ENCODE results near the gene RAB40C. TPM values are rescaled to one million over a fixed set of nuclear protein-coding genes. Genes with fewer than 3 reads are reported as not detected.
"Not testable (repeated sequence)": the region's sequence is repeated elsewhere in the genome, so short reads cannot be mapped to it uniquely, and the experiment has no call there.

RAB40C gene
- total RNA-seq, 1 donor from 2014 or later, result 17.6 TPM

- intact Hi-C loops (cut with micrococcal nuclease), result loop anchor here (2.0 to 10.0 kb wide), 6 partner anchors 72 to 450 kb away; partner anchors contain the start of genes FAM234A, JMJD8, NPRL3 and RAB11FIP3
Measured at GRCh38 chr16:588639-588888, 1.3 kb upstream of the RAB40C start.

GRCh38 chr16:588889-589657 lies 793 bp upstream of the RAB40C start:
- intact Hi-C loops (cut with micrococcal nuclease), result loop anchor here (1.0 to 10.0 kb wide), 10 partner anchors 19 to 450 kb away; partner anchors contain the start of genes AXIN1, CAPN15, FAM234A and JMJD8

GRCh38 chr16:590188-590814 lies 435 bp downstream of the RAB40C start:
- intact Hi-C loops (cut with micrococcal nuclease), result no loop called here

DNA sequence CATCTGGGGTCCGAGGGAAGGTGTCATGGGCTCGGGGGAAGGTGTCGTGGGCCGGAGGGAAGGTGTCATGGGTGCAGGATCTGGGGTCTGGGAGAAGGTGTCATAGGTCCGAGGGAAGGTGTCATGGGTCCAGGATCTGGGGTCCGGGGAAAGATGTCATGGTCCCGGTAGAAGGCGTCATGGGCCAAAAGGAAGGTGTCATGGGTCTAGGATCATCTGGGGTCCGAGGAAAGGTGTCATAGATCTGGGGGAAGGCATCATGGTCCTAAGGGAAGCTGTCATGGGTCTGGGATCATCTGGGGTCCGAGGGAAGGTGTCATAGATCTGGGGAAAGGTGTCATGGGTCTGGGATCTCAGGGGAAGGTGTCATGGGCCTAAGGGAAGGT lies 942 bp downstream of the RAB40C start:
- intact Hi-C loops (cut with micrococcal nuclease), result no loop called here

GRCh38 chr16:591231-591630 lies 1.4 kb downstream of the RAB40C start:
- intact Hi-C loops (cut with micrococcal nuclease), result no loop called here

- intact Hi-C loops (cut with micrococcal nuclease), result no loop called here
Measured at GRCh38 chr16:591892-592517, 2.1 kb downstream of the RAB40C start.

GRCh38 chr16:592518-593306 lies 2.8 kb downstream of the RAB40C start:
- intact Hi-C loops (cut with micrococcal nuclease), result no loop called here

DNA sequence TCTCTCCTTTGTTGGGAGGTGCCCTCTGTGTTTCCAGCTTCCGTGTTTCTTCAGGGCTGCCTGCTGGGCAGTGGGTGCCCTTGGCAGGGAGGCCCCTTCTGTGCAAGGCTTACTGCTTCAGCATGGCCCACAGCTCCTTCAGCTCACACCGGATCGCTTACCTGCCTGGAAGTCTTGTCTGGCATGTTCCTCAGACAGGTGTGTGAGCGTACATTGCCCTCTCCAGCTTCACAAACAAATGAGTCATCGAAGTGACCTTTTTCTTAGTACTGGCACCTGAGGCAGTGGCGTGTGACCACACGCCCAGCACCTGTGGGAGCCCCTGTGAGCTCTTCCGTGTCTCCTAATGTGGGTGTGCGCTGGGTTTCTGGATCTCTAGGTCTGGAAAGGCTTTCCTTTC lies 3.5 kb downstream of the RAB40C start:
- intact Hi-C loops (cut with micrococcal nuclease), result no loop called here

- intact Hi-C loops (cut with micrococcal nuclease), result no loop called here
Measured at GRCh38 chr16:593807-594206, 3.9 kb downstream of the RAB40C start.

- intact Hi-C loops (cut with micrococcal nuclease), result no loop called here
Measured at GRCh38 chr16:595094-595528, 5.2 kb downstream of the RAB40C start.

GRCh38 chr16:595942-596735 lies 6.3 kb downstream of the RAB40C start:
- intact Hi-C loops (cut with micrococcal nuclease), result no loop called here

DNA sequence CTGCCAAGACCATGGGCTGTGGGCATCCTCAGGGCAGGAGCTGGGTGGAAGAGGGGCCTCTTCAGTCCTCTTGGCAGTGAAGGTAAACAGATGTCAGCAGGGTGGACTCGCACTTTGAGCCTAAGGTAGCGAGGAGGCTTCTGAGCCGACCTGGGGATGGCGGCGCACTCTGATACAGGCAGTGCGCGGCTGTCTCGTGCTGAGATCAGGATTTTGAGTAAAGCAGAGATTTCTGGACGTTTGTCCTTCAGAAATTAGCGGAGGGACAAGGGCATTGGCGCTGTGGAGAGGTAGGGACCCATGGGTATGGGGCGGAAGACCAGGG lies 6.8 kb downstream of the RAB40C start:
- intact Hi-C loops (cut with micrococcal nuclease), result no loop called here

DNA sequence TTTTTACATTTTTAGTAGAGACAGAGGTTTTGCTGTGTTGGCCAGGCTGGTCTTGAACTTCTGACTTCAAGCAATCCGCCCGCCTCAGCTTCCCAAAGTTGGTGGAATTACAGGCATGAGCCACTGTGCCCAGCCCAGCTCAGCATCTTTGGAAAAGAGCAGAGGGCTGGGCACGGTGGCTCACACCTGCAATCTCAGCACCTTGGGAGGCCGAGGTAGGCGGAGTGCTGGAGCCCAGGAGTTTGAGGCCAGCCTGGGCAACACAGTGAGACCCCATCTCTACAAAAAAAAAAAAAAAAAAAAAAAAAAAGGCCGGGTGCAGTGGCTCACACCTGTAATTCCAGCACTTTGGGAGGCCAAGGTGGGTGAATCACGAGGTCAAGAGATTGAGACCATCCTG lies 7.8 kb downstream of the RAB40C start:
- intact Hi-C loops (cut with micrococcal nuclease), result not testable (repeated sequence)

- intact Hi-C loops (cut with micrococcal nuclease), result no loop called here
Measured at GRCh38 chr16:598823-599739, 9.2 kb downstream of the RAB40C start.

DNA sequence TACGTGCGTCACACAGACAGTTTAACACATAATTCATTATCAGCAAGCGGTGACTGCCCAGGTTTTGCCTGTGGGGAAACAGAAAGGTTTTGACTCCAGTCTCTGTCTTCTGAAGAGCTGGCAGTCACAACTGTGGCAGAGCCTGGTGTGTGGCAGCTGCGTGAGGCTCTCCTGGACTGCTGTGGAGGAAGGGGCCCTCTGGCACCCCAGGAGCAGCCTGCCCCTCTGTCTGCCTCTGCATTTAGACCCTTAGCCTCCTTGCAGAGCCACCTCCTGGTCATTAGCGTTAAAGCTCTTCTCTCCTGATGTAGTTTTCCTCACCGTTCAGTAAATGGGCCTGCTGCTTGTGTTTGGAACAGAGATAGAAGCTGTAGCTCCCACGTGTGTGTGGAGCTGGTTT lies 10.9 kb downstream of the RAB40C start:
- intact Hi-C loops (cut with micrococcal nuclease), result no loop called here

DNA sequence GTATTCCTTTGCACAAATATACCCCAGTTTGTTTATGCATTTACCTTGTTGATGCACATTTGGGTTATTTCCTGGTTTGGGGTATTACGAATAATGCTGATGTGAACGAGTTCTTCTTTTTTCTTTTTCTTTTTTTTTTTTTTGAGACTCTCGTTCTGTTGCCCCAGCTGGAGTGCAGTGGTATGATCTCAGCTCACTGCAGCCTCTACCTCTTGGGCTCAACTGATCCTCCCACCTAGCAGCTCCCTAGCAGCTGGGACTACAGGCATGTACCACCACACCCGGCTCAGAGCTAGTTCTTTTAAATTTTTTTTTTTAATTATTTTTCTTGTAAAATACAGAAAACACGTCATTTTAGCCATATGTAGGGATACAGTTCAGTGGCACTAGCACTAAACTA lies 14.1 kb downstream of the RAB40C start:
- intact Hi-C loops (cut with micrococcal nuclease), result no loop called here

DNA sequence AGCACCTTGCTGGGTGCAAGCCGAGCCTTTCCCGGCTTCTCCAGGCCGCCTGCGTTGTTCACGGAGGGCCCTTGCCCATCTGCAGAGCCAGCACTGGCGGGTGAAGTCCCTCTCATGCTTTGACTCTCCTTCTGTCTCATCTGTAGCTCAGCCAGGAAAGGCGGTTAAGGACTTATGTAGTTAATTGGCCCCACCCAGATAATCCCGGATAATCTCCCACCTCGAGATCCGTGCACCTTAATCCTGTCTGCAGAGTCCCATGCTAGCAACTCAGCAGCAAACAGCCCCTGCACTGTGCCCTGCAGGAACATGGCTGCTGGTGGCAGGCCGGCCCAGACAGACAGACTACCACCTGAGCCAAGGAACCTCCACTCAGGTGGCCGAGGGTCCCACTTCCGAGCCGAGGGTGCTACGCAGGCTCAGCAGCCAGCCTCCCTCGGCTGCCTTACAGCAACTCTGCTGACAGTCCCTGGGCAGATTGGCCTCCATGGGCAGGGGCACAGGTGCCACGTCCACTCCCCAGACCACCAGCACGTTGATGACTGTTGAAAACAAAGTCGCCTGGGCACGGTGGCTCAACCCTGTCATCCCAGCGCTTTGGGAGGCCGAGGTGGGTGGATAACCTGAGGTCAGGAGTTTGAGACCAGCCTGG lies 16.9 kb downstream of the RAB40C start:
- intact Hi-C loops (cut with micrococcal nuclease), result no loop called here

DNA sequence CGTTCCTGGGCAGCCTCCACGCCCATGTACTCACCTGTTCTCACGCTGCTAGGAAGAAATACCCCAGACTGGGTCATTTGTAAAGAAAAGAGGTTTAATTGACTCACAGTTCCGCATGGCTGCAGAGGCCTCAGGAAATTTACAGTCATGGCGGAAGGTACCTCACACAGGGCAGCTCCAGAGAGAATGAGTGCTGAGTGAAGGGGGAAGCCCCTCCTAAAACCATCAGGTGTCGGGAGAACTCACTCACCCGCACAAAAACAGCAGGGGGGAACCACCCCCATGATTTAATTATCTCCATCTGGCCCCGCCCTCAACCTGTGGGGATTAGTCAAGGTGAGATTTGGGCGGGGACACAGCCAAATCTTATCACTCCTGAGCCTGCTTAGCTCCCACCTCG lies 18.2 kb downstream of the RAB40C start:
- intact Hi-C loops (cut with micrococcal nuclease), result no loop called here

GRCh38 chr16:609316-609715 lies 19.4 kb downstream of the RAB40C start:
- intact Hi-C loops (cut with micrococcal nuclease), result no loop called here

GRCh38 chr16:609984-610383 lies 20.1 kb downstream of the RAB40C start:
- intact Hi-C loops (cut with micrococcal nuclease), result loop anchor here (2.0 kb wide), 1 partner anchor 31 kb away; no protein-coding TSS in a partner anchor
